ENCODE data around the gene SGK1.

GRCh38 chr6:134148566-134148965 lies 169.3 kb downstream of the SGK1 start:
- TF ChIP-seq EP300 (IDR thresholded peaks at IDR 0.05) (no peak), CTCF (IDR thresholded peaks at IDR 0.05) (no peak), POLR2A (IDR thresholded peaks at IDR 0.05) (no peak), POLR2AphosphoS5 (IDR thresholded peaks at IDR 0.05) (no peak)
